ENCODE measurements around the gene STAG2. TPM values are rescaled to one million over a fixed set of nuclear protein-coding genes. Genes with fewer than 3 reads are reported as not detected.

STAG2 gene
- total and polyA plus RNA-seq, 2 donors (not counting 3 experiments of a cell fraction or from before 2014, with no cell fraction given): 12.7 to 55.9 TPM

GRCh38 chrX:124085063-124085462 is 123.6 kb downstream of the STAG2 start:
- dilution Hi-C loops (cut with MboI; ENCODE audit: extremely low pct_ligation_motif_present, low sequenced_read_pairs): no loop called here
- intact Hi-C loops (cut with micrococcal nuclease): no loop called here
- H2AFZ ChIP-seq (ENCODE audit: low read depth, low read length): no peak overlapping the region
- FAIRE-seq (no peak), DNase-seq (ENCODE audit: low read depth, low spot score) (no peak)
- H4K20me1 ChIP-seq (replicated peaks; ENCODE audit: control insufficient read depth, extremely low read depth, insufficient read depth, low read length): no peaks in the 10 kb centered on the region
- H3K79me2 ChIP-seq (ENCODE audit: control insufficient read depth, insufficient read depth, low read length): no peaks in the 10 kb centered on the region
- no peak overlapping the region for H3K27ac ChIP-seq (ENCODE audit: insufficient read depth, low read depth, low read length)
- BruUV-seq (replicated peaks): no TSS peak
- no peaks in the 10 kb centered on the region for H3K9me1 ChIP-seq (replicated peaks; ENCODE audit: control insufficient read depth, extremely low read depth, insufficient read depth, low read length)
- peaks cover 0 to 2% of the 10 kb centered on the region in 2 experiments for H3K36me3 ChIP-seq (ENCODE audit: control insufficient read depth in 2 of 2, extremely low read depth in 1 of 2, insufficient read depth in 2 of 2, low read length in 2 of 2)
- no peaks in the 10 kb centered on the region for H3K4me1 ChIP-seq (ENCODE audit: control insufficient read depth, extremely low read depth, insufficient read depth, low read length)
- ChIA-PET POLR2A (no interaction called here), CTCF (no interaction called here)
- no peak overlapping the region for H3K4me3 ChIP-seq (replicated peaks in 1 of 3; ENCODE audit: insufficient read depth in 1 of 3, low read depth in 1 of 3, low read length in 3 of 3)
- H3K9me3 ChIP-seq (replicated peaks; ENCODE audit: control insufficient read depth, insufficient read depth, low read length): no peaks in the 10 kb centered on the region
- H3K9ac ChIP-seq (replicated peaks; ENCODE audit: extremely low read depth, insufficient read depth, low read length): no peak overlapping the region
- no peaks in the 10 kb centered on the region for H3K27me3 ChIP-seq (ENCODE audit: control insufficient read depth in 2 of 2, insufficient read depth in 2 of 2, low read length in 2 of 2)
- H3K4me2 ChIP-seq (ENCODE audit: insufficient read depth, low read length): no peak overlapping the region
- TF ChIP-seq MAX (IDR thresholded peaks at IDR 0.05; ENCODE audit: insufficient read depth, insufficient read length): no peak
- TF ChIP-seq MYC (IDR thresholded peaks at IDR 0.05; ENCODE audit: low read depth, low read length): no peak
- no peak for TF ChIP-seq CTCF (IDR thresholded peaks at IDR 0.05; ENCODE audit: extremely low read depth in 1 of 2, insufficient read depth in 1 of 2, low read depth in 1 of 2, low read length in 2 of 2)
- no peak for TF ChIP-seq POLR2A (IDR thresholded peaks at IDR 0.05; ENCODE audit: low read depth, low read length)

GRCh38 chrX:124086411-124086810 is 124.9 kb downstream of the STAG2 start:
- H3K27ac ChIP-seq (ENCODE audit: insufficient read depth, low read depth, low read length): no peak overlapping the region
- H3K36me3 ChIP-seq (ENCODE audit: control insufficient read depth in 2 of 2, extremely low read depth in 1 of 2, insufficient read depth in 2 of 2, low read length in 2 of 2): peaks cover 0 to 5% of the 10 kb centered on the region in 2 experiments
- no peaks in the 10 kb centered on the region for H3K79me2 ChIP-seq (ENCODE audit: control insufficient read depth, insufficient read depth, low read length)
- dilution Hi-C loops (cut with MboI; ENCODE audit: extremely low pct_ligation_motif_present, low sequenced_read_pairs) (no loop called here), intact Hi-C loops (cut with micrococcal nuclease) (no loop called here)
- FAIRE-seq (no peak), DNase-seq (ENCODE audit: low read depth, low spot score) (no peak)
- no TSS peak for BruUV-seq (replicated peaks)
- H3K9me1 ChIP-seq (replicated peaks; ENCODE audit: control insufficient read depth, extremely low read depth, insufficient read depth, low read length): no peaks in the 10 kb centered on the region
- H3K9ac ChIP-seq (replicated peaks; ENCODE audit: extremely low read depth, insufficient read depth, low read length): no peak overlapping the region
- no peak for TF ChIP-seq POLR2AphosphoS5 (IDR thresholded peaks at IDR 0.05; ENCODE audit: insufficient read depth, low read depth, low read length)
- TF ChIP-seq FOS (IDR thresholded peaks at IDR 0.05; ENCODE audit: borderline replicate concordance, insufficient read depth, low read length): no peak
- no peak for TF ChIP-seq GATA2 (IDR thresholded peaks at IDR 0.05; ENCODE audit: insufficient read depth, insufficient read length, low read depth, low read length)
- no peak overlapping the region for H3K4me3 ChIP-seq (replicated peaks in 1 of 3; ENCODE audit: insufficient read depth in 1 of 3, low read depth in 1 of 3, low read length in 3 of 3)
- H2AFZ ChIP-seq (ENCODE audit: low read depth, low read length): no peak overlapping the region
- H3K9me3 ChIP-seq (replicated peaks; ENCODE audit: control insufficient read depth, insufficient read depth, low read length): no peaks in the 10 kb centered on the region
- ChIA-PET POLR2A (no interaction called here), CTCF (no interaction called here)
- H3K4me2 ChIP-seq (ENCODE audit: insufficient read depth, low read length): no peak overlapping the region
- no peaks in the 10 kb centered on the region for H4K20me1 ChIP-seq (replicated peaks; ENCODE audit: control insufficient read depth, extremely low read depth, insufficient read depth, low read length)
- no peaks in the 10 kb centered on the region for H3K4me1 ChIP-seq (ENCODE audit: control insufficient read depth, extremely low read depth, insufficient read depth, low read length)
- no peaks in the 10 kb centered on the region for H3K27me3 ChIP-seq (ENCODE audit: control insufficient read depth in 2 of 2, insufficient read depth in 2 of 2, low read length in 2 of 2)

Measured in endothelial cell of umbilical vein (primary cell).